H9 (cell line): ENCODE results near the gene HS3ST1. TPM values are rescaled to one million over a fixed set of nuclear protein-coding genes. Genes with fewer than 3 reads are reported as not detected.

Experiments used
- DNase-seq: peaks from one replicate; pipeline ENCODE4 v3.0.0-alpha.2; 2017
- H2AFZ ChIP-seq: one replicate; pipeline ENCODE4 v1.6.1; 2013; ENCODE audit warnings: mild to moderate bottlenecking, low read length, control low read depth, moderate library complexity
- H2AK5ac ChIP-seq: 2 replicates; pipeline ENCODE4 v1.6.1; 2013; ENCODE audit warnings: low read length, control low read depth, mixed read lengths; ENCODE audit not compliant: insufficient read length
- H2BK120ac ChIP-seq: one replicate; pipeline ENCODE4 v1.6.1; 2013; ENCODE audit warnings: low read depth, mild to moderate bottlenecking, low read length, control low read depth, inconsistent platforms; ENCODE audit not compliant: poor library complexity, severe bottlenecking
- H2BK12ac ChIP-seq: 2 replicates; pipeline ENCODE4 v1.6.1; 2013; ENCODE audit warnings: low read length, control low read depth, mixed read lengths, low read depth; ENCODE audit not compliant: insufficient read length
- H2BK15ac ChIP-seq: 2 replicates; pipeline ENCODE4 v1.6.1; 2013; ENCODE audit warnings: low read depth, low read length, control low read depth
- H2BK20ac ChIP-seq: one replicate; pipeline ENCODE4 v1.6.1; 2013; ENCODE audit warnings: low read depth, mild to moderate bottlenecking, low read length, control low read depth, inconsistent platforms; ENCODE audit not compliant: poor library complexity, severe bottlenecking
- H2BK5ac ChIP-seq: 2 replicates; pipeline ENCODE4 v1.6.1; 2013; ENCODE audit warnings: low read length, control low read depth, mixed read lengths; ENCODE audit not compliant: insufficient read length
- H3K14ac ChIP-seq: 2 replicates; pipeline ENCODE4 v1.6.1; 2013; ENCODE audit warnings: low read length, control low read depth; ENCODE audit not compliant: insufficient read depth
- H3K18ac ChIP-seq: 2 replicates; pipeline ENCODE4 v1.6.1; 2013; ENCODE audit warnings: low read depth, mild to moderate bottlenecking, mixed read lengths, low read length, control low read depth; ENCODE audit not compliant: insufficient read length
- H3K23ac ChIP-seq: 2 replicates; pipeline ENCODE4 v1.6.1; 2013; ENCODE audit warnings: low read length, control low read depth, mixed read lengths, low read depth; ENCODE audit not compliant: insufficient read length
- H3K23me2 ChIP-seq: 2 replicates; pipeline ENCODE4 v1.6.1; 2013; ENCODE audit warnings: low read depth, mild to moderate bottlenecking, mixed read lengths, low read length, control low read depth; ENCODE audit not compliant: insufficient read length, poor library complexity, severe bottlenecking
- H3K27ac ChIP-seq: 2 replicates; pipeline ENCODE4 v1.5.1; 2013; ENCODE audit warnings: low read length, control low read depth, mixed read lengths, low read depth; ENCODE audit not compliant: insufficient read length
- H3K27me3 ChIP-seq: 2 replicates; pipeline ENCODE4 v1.6.1; 2013; ENCODE audit warnings: low read length, control low read depth, inconsistent platforms; ENCODE audit not compliant: insufficient read depth
- H3K4ac ChIP-seq: 2 replicates; pipeline ENCODE4 v1.6.1; 2013; ENCODE audit warnings: low read depth, mild to moderate bottlenecking, control low read depth, inconsistent platforms, low read length, moderate library complexity
- H3K4me1 ChIP-seq: 2 replicates; pipeline ENCODE4 v1.6.1; 2013; ENCODE audit warnings: low read length, control low read depth, inconsistent platforms; ENCODE audit not compliant: insufficient read depth
- H3K4me2 ChIP-seq: 2 replicates; pipeline ENCODE4 v1.6.1; 2013; ENCODE audit warnings: low read length, control low read depth, mixed read lengths; ENCODE audit not compliant: insufficient read length, insufficient read depth
- H3K56ac ChIP-seq: 2 replicates; pipeline ENCODE4 v1.6.1; 2013; ENCODE audit warnings: low read depth, mild to moderate bottlenecking, mixed read lengths, low read length, control low read depth; ENCODE audit not compliant: insufficient read length
- H3K79me1 ChIP-seq: 2 replicates; pipeline ENCODE4 v1.6.1; 2013; ENCODE audit warnings: low read depth, mild to moderate bottlenecking, moderate library complexity, low read length, control low read depth, inconsistent platforms; ENCODE audit not compliant: insufficient read depth, poor library complexity, severe bottlenecking
- H3K79me2 ChIP-seq: 2 replicates; pipeline ENCODE4 v1.6.1; 2013; ENCODE audit warnings: low read length, control low read depth, inconsistent platforms; ENCODE audit not compliant: insufficient read depth
- H3K9ac ChIP-seq: 2 replicates; pipeline ENCODE4 v1.6.1; 2013; ENCODE audit warnings: low read length, control low read depth, mixed read lengths; ENCODE audit not compliant: insufficient read length; ENCODE audit errors: extremely low read depth
- H3K9me3 ChIP-seq: one replicate; pipeline ENCODE4 v1.6.1; 2013; ENCODE audit warnings: low read depth, low read length, inconsistent platforms; ENCODE audit not compliant: control insufficient read depth
- H3T11ph ChIP-seq: one replicate; pipeline ENCODE4 v1.6.1; 2013; ENCODE audit warnings: mild to moderate bottlenecking, low read length, control low read depth, inconsistent platforms
- H4K20me1 ChIP-seq: one replicate; pipeline ENCODE4 v1.6.1; 2013; ENCODE audit not compliant: control insufficient read depth, insufficient read length, insufficient read depth
- H4K5ac ChIP-seq: 2 replicates; pipeline ENCODE4 v1.6.1; 2013; ENCODE audit warnings: low read depth, mild to moderate bottlenecking, mixed read lengths, low read length, control low read depth; ENCODE audit not compliant: insufficient read length
- H4K8ac ChIP-seq: replicated peaks from 2 replicates; pipeline ENCODE4 v1.6.1; 2013; ENCODE audit warnings: low read length, control low read depth, mixed read lengths, low read depth; ENCODE audit not compliant: insufficient read length
- H4K91ac ChIP-seq: 2 replicates; pipeline ENCODE4 v1.6.1; 2013; ENCODE audit warnings: low read depth, mild to moderate bottlenecking, moderate library complexity, mixed read lengths, low read length, control low read depth; ENCODE audit not compliant: insufficient read length
- H3K27ac Mint-ChIP-seq, 3 experiments: 2 replicates in 2 of 3; 3 replicates in 1 of 3; pipeline ENCODE4 v1.8.0; 2020 to 2021; ENCODE audit warnings: mixed read lengths in 3 of 3, mild to moderate bottlenecking in 1 of 3, moderate library complexity in 1 of 3
- H3K27me3 Mint-ChIP-seq: 2 replicates; pipeline ENCODE4 v1.8.0; 2021; ENCODE audit warnings: low read depth, mild to moderate bottlenecking, moderate library complexity, mixed read lengths
- H3K36me3 Mint-ChIP-seq, 3 experiments: 2 replicates in 2 of 3; 3 replicates in 1 of 3; pipeline ENCODE4 v1.8.0; 2020 to 2021; ENCODE audit warnings: low read depth in 3 of 3, mixed read lengths in 3 of 3; ENCODE audit not compliant: insufficient read depth in 1 of 3
- H3K4me1 Mint-ChIP-seq, 2 experiments: 2 replicates each; pipeline ENCODE4 v1.8.0; 2020; ENCODE audit warnings: mixed read lengths in 2 of 2
- H3K4me3 Mint-ChIP-seq, 2 experiments: 2 replicates in 1 of 2; 3 replicates in 1 of 2; pipeline ENCODE4 v1.8.0; 2020 to 2021; ENCODE audit warnings: mild to moderate bottlenecking in 2 of 2, mixed read lengths in 2 of 2, moderate library complexity in 1 of 2
- H3K9me3 Mint-ChIP-seq, 2 experiments: 2 replicates in 1 of 2; 3 replicates in 1 of 2; pipeline ENCODE4 v1.8.0; 2020; ENCODE audit warnings: mild to moderate bottlenecking in 2 of 2, mixed read lengths in 2 of 2, moderate library complexity in 1 of 2
- CTCF ChIP-seq: fragments of 200-600 bp; sonication (generic); conservative IDR thresholded peaks from 3 replicates; pipeline ENCODE4 v1.8.0; 2021; ENCODE audit warnings: antibody characterized with exemption, mild to moderate bottlenecking
- WGBS: extraction: QIAGEN DNeasy Blood & Tissue Kit; methylation state at CpG from one replicate; pipeline ENCODE4 v1.1.7; 2013; ENCODE audit warnings: missing lambda C conversion rate, low lambda C conversion rate, mixed read lengths; ENCODE audit not compliant: insufficient read length; ENCODE audit errors: extremely low coverage; 5-methylcytosine and 5-hydroxymethylcytosine counted together
- total RNA-seq: library from RNA; stranded (reverse); gene quantifications from 2 replicates; pipeline ENCODE4 v1.2.1, GENCODE V29; 2021

Gene HS3ST1
- total RNA-seq, 1 experiment from 2014 or later = 0.04 TPM

- no peak overlapping the region for H4K8ac ChIP-seq
- H2BK12ac ChIP-seq = no peak overlapping the region
- no peak overlapping the region for H3K18ac ChIP-seq
- DNase-seq = no peak
- no peak overlapping the region for H2BK120ac ChIP-seq
- no peaks in the 10 kb centered on the region for H4K20me1 ChIP-seq
- Mint-ChIP-seq H3K36me3 (no peaks in the 10 kb centered on the region), H3K4me1 (peaks cover 13 to 14% of the 10 kb centered on the region in 2 experiments), H3K9me3 (no peaks in the 10 kb centered on the region), H3K27ac (no peak overlapping the region), H3K4me3 (peak overlapping the region; percentile 14 to 76; a peak in 4 of 5 replicates), H3K27me3 (peaks cover 71% of the 10 kb centered on the region)
- no peaks in the 10 kb centered on the region for H3K9me3 ChIP-seq
- H3K27me3 ChIP-seq = peaks cover 22% of the 10 kb centered on the region; the same call in 1 of the 2 replicates
- H3K27ac ChIP-seq = no peak overlapping the region
- no peaks in the 10 kb centered on the region for H3K79me1 ChIP-seq
- H3K14ac ChIP-seq = no peak overlapping the region
- no peak overlapping the region for H3T11ph ChIP-seq
- H4K91ac ChIP-seq = no peak overlapping the region
- H3K23me2 ChIP-seq = peaks cover 25% of the 10 kb centered on the region
- no peak overlapping the region for H2AK5ac ChIP-seq
- no peak overlapping the region for H2AFZ ChIP-seq
- H3K23ac ChIP-seq = no peak overlapping the region
- no peaks in the 10 kb centered on the region for H3K79me2 ChIP-seq
- H3K56ac ChIP-seq = no peak overlapping the region
- H2BK20ac ChIP-seq = no peak overlapping the region
- H3K4ac ChIP-seq = no peak overlapping the region
- no peak overlapping the region for H3K9ac ChIP-seq
- 0 out of 2 replicates have a peak, but pooled peaks cover 2% of the 10 kb centered on the region for H3K4me1 ChIP-seq
- TF ChIP-seq CTCF = no peak
- no peak overlapping the region for H2BK15ac ChIP-seq
- WGBS = no CpG with 5 or more reads among the region's 10 CpGs
- H2BK5ac ChIP-seq = no peak overlapping the region
- H4K5ac ChIP-seq = no peak overlapping the region
- H3K4me2 ChIP-seq = peak overlapping the region; percentile 47
Measured at GRCh38 chr4:11426731-11427120, 2.0 kb downstream of the HS3ST1 start.
